CD14-positive monocyte (primary cell): Measurements from ENCODE around the gene ADGRL3. TPM values are rescaled to one million over a fixed set of nuclear protein-coding genes. Genes with fewer than 3 reads are reported as not detected.

Experiments used
- DNase-seq, 3 donors: peaks; one replicate each; pipeline ENCODE4 v3.0.0-alpha.2; 2011 to 2022
- H2AFZ ChIP-seq: 2 replicates; pipeline ENCODE4 v1.6.0; 2012; ENCODE audit warnings: mild to moderate bottlenecking, low read depth, low read length, inconsistent platforms; ENCODE audit not compliant: insufficient read depth, poor library complexity, severe bottlenecking
- H3K27ac ChIP-seq, 2 donors: 1 replicate in 1 of 2; 2 replicates in 1 of 2; pipeline ENCODE4 v1.5.1; 2012 to 2013; ENCODE audit warnings: low read length in 2 of 2, control low read depth in 1 of 2, inconsistent platforms in 1 of 2, low read depth in 1 of 2, mild to moderate bottlenecking in 1 of 2
- H3K27me3 ChIP-seq, 2 donors: one replicate each; pipeline versions ENCODE4 v1.6.0 to v1.6.1; 2011 to 2013; ENCODE audit warnings: low read length in 2 of 2; ENCODE audit not compliant: control insufficient read depth in 2 of 2, insufficient read depth in 2 of 2
- H3K36me3 ChIP-seq, 2 donors: replicated peaks in 1 of 2; 1 replicate in 1 of 2; 2 replicates in 1 of 2; pipeline versions ENCODE4 v1.5.1 to v1.6.1; 2012 to 2013; ENCODE audit warnings: low read length in 2 of 2, control low read depth in 1 of 2, inconsistent platforms in 1 of 2, mild to moderate bottlenecking in 1 of 2; ENCODE audit not compliant: insufficient read depth in 2 of 2, control insufficient read depth in 1 of 2
- H3K4me1 ChIP-seq, 2 donors: 1 replicate in 1 of 2; 2 replicates in 1 of 2; pipeline versions ENCODE4 v1.5.1 to v1.6.1; 2012 to 2013; ENCODE audit warnings: low read length in 2 of 2, control low read depth in 1 of 2, inconsistent platforms in 1 of 2, mild to moderate bottlenecking in 1 of 2, moderate library complexity in 1 of 2; ENCODE audit not compliant: insufficient read depth in 2 of 2, control insufficient read depth in 1 of 2
- H3K4me2 ChIP-seq: replicated peaks from 2 replicates; pipeline ENCODE3; 2012; ENCODE audit warnings: low read length, moderate library complexity, mild to moderate bottlenecking; ENCODE audit not compliant: poor library complexity, severe bottlenecking; ENCODE audit errors: extremely low read depth
- H3K4me3 ChIP-seq, 3 experiments: fragments of 200-600 bp in 1 of 3; sonication (generic) in 1 of 3; replicated peaks in 1 of 3; 1 replicate in 2 of 3; 2 replicates in 1 of 3; pipeline ENCODE4 v1.5.1; 2011 to 2013; ENCODE audit warnings: low read length in 3 of 3, mild to moderate bottlenecking in 3 of 3, control low read depth in 2 of 3, low read depth in 2 of 3, inconsistent platforms in 1 of 3, moderate library complexity in 1 of 3
- H3K79me2 ChIP-seq: 2 replicates; pipeline ENCODE4 v1.6.0; 2012; ENCODE audit warnings: mild to moderate bottlenecking, control low read depth, inconsistent platforms, low read length, moderate library complexity; ENCODE audit not compliant: insufficient read depth
- H3K9ac ChIP-seq: 2 replicates; pipeline ENCODE4 v1.6.0; 2017; ENCODE audit warnings: low read length, mild to moderate bottlenecking; ENCODE audit not compliant: insufficient read depth, poor library complexity, severe bottlenecking
- H3K9me3 ChIP-seq, 2 donors: replicated peaks in 1 of 2; 1 replicate in 1 of 2; 2 replicates in 1 of 2; pipeline versions ENCODE4 v1.5.1 to v1.6.1; 2012 to 2013; ENCODE audit warnings: low read length in 2 of 2, control low read depth in 1 of 2; ENCODE audit not compliant: control insufficient read depth in 1 of 2, insufficient read depth in 1 of 2
- H4K20me1 ChIP-seq: 2 replicates; pipeline ENCODE4 v1.6.0; 2012; ENCODE audit warnings: mild to moderate bottlenecking, low read length, control low read depth, moderate library complexity; ENCODE audit not compliant: insufficient read depth
- H3K27ac Mint-ChIP-seq, 7 donors: one replicate each; pipeline ENCODE4 v1.8.0; 2020; ENCODE audit warnings: mild to moderate bottlenecking in 7 of 7, mixed read lengths in 7 of 7, moderate library complexity in 6 of 7, inconsistent platforms in 2 of 7
- H3K27me3 Mint-ChIP-seq, 3 donors: one replicate each; pipeline ENCODE4 v1.8.0; 2021 to 2022; ENCODE audit warnings: low read depth in 3 of 3, mild to moderate bottlenecking in 3 of 3, mixed read lengths in 3 of 3, moderate library complexity in 3 of 3, inconsistent platforms in 1 of 3
- H3K36me3 Mint-ChIP-seq, 2 donors: one replicate each; pipeline ENCODE4 v1.8.0; 2020; ENCODE audit warnings: mixed read lengths in 2 of 2, inconsistent platforms in 1 of 2, mild to moderate bottlenecking in 1 of 2
- H3K4me1 Mint-ChIP-seq: one replicate; pipeline ENCODE4 v1.8.0; 2020; ENCODE audit warnings: mild to moderate bottlenecking, mixed read lengths
- H3K4me3 Mint-ChIP-seq, 2 donors: one replicate each; pipeline ENCODE4 v1.8.0; 2020; ENCODE audit warnings: mild to moderate bottlenecking in 2 of 2, mixed read lengths in 2 of 2, moderate library complexity in 1 of 2
- H3K9me3 Mint-ChIP-seq, 7 donors: one replicate each; pipeline ENCODE4 v1.8.0; 2020 to 2022; ENCODE audit warnings: mixed read lengths in 7 of 7, mild to moderate bottlenecking in 6 of 7, moderate library complexity in 6 of 7, inconsistent platforms in 2 of 7
- CTCF ChIP-seq: fragments of 200-600 bp; IDR thresholded peaks from one replicate; pipeline ENCODE4 v1.8.0; 2022; ENCODE audit warnings: antibody characterized with exemption, mild to moderate bottlenecking
- WGBS: methylation state at CpG from one replicate; pipeline ENCODE4 v1.1.5; 2013; ENCODE audit warnings: missing lambda C conversion rate; ENCODE audit not compliant: insufficient coverage; 5-methylcytosine and 5-hydroxymethylcytosine counted together
- intact Hi-C, 2 donors: fragments of 100-400 bp; cut with micrococcal nuclease; formaldehyde crosslinking; loops; one replicate each; pipeline versions ENCODE4 v1.15.0 to v1.15.1; 2023
- polyA plus RNA-seq, 3 donors: library from polyadenylated mRNA; depleted of rRNA in 1 of 3; unstranded in 2 of 3; stranded (reverse) in 1 of 3; fragments of 300-500 nt in 2 of 3; fragments of >200 nt in 1 of 3; fragmentation: Illumina TruSeq in 2 of 3; gene quantifications; 1 replicate in 2 of 3; 2 replicates in 1 of 3; pipeline ENCODE4 v1.2.3, GENCODE V29; 2012 to 2021

The ADGRL3 gene
- polyA plus RNA-seq, 3 donors, result not detected

DNA sequence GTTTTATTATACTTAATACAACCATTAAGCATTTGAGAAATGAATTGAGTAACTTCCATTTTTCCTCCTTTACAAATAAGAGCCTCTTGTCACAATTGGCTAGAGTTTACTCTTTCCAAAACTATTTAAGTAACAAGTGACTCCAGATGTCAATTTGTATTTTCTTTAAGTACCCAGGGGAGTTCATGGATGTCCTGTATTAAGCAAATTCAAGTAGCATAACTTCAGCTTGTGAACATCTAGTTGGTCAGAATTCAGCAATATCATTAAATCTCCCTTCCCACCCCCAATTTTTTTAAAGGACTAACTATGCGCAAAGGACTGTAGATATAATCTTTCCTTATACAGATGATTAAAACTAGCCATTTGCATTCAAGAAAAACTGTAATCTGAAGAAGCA is 1.4 kb upstream of the ADGRL3 start:
- Mint-ChIP-seq H3K27ac (no peak overlapping the region), H3K9me3 (peaks cover 0 to 29% (median 7%) of the 10 kb centered on the region in 7 donors), H3K4me3 (peak overlapping the region in 1 of 2 donors; percentile 79), H3K27me3 (peaks cover 55 to 62% (median 58%) of the 10 kb centered on the region in 3 donors), H3K36me3 (peaks cover 6% of the 10 kb centered on the region in 2 donors), H3K4me1 (peaks cover 20% of the 10 kb centered on the region)
- Histone ChIP-seq H3K79me2 (no peaks in the 10 kb centered on the region), H3K9ac (no peak overlapping the region), H3K27ac (no peak overlapping the region), H2AFZ (no peak overlapping the region), H3K36me3 (no peaks in the 10 kb centered on the region), H3K4me3 (no peak overlapping the region), H3K27me3 (peaks cover 40 to 64% of the 10 kb centered on the region in 2 donors), H3K9me3 (peaks cover 0 to 26% of the 10 kb centered on the region in 2 donors), H4K20me1 (no peaks in the 10 kb centered on the region), H3K4me2 (no peak overlapping the region), H3K4me1 (peaks cover 8 to 22% of the 10 kb centered on the region in 2 donors)
- intact Hi-C loops, result no loop called here
- no peak for TF ChIP-seq CTCF
- WGBS, result no CpG with 5 or more reads among the region's 1 CpG
- no peak for DNase-seq

- intact Hi-C loops, result no loop called here
- peak overlapping the region in 1 of 3 experiments; percentile 65 for H3K4me3 ChIP-seq
- H3K27me3 ChIP-seq, result peaks cover 43 to 76% of the 10 kb centered on the region in 2 donors
- no peak overlapping the region for H3K27ac ChIP-seq
- DNase-seq, result no peak
- peaks cover 6% of the 10 kb centered on the region in 2 donors for H3K36me3 Mint-ChIP-seq
- peaks cover 0 to 26% of the 10 kb centered on the region in 2 donors for H3K9me3 ChIP-seq
- peaks cover 8 to 22% of the 10 kb centered on the region in 2 donors for H3K4me1 ChIP-seq
- peaks cover 0 to 29% (median 7%) of the 10 kb centered on the region in 7 donors for H3K9me3 Mint-ChIP-seq
- peaks cover 20% of the 10 kb centered on the region for H3K4me1 Mint-ChIP-seq
- no peak overlapping the region for H3K27ac Mint-ChIP-seq
- H3K27me3 Mint-ChIP-seq, result peaks cover 66 to 71% (median 69%) of the 10 kb centered on the region in 3 donors
- H3K9ac ChIP-seq, result no peak overlapping the region
- H4K20me1 ChIP-seq, result no peaks in the 10 kb centered on the region
- H3K36me3 ChIP-seq, result no peaks in the 10 kb centered on the region
- peak overlapping the region; percentile 76 for H3K4me2 ChIP-seq
- WGBS, result 6% methylated on average over 6 of the region's 9 CpGs
- H2AFZ ChIP-seq, result no peak overlapping the region
- H3K4me3 Mint-ChIP-seq, result peak overlapping the region in 1 of 2 donors; percentile 79
- H3K79me2 ChIP-seq, result no peaks in the 10 kb centered on the region
- no peak for TF ChIP-seq CTCF
These were observed 296 bp upstream of the ADGRL3 start for GRCh38 chr4:61199873-61200186.
